GM12891 (cell line): ENCODE results near the gene SRXN1.

ENCODE experiments used
- POLR2A ChIP-seq: IDR thresholded peaks from 2 replicates; pipeline ENCODE4 v1.6.1; 2011; ENCODE audit warnings: low read depth, low read length, control low read depth
- POLR2AphosphoS5 ChIP-seq: IDR thresholded peaks from 2 replicates; pipeline ENCODE4 v1.6.1; 2011; ENCODE audit warnings: low read depth, low read length, control low read depth

- TF ChIP-seq POLR2AphosphoS5 (no peak), POLR2A (no peak)
Observed at GRCh38 chr20:626579-626978, 26.4 kb downstream of the SRXN1 start.
